Activated CD8-positive, alpha-beta T cell treated with anti-CD3 and anti-CD28 coated beads for 36 hours (primary cell): ENCODE data around the gene MYH11. TPM values are rescaled to one million over a fixed set of nuclear protein-coding genes. Genes with fewer than 3 reads are reported as not detected.

Experiments used
- ATAC-seq: fragments of 200-7000 bp; cut with Tn5 transposase; one replicate; pipeline ENCODE4 v1.10.0; 2021; ENCODE audit warnings: mild to moderate bottlenecking, moderate library complexity
- CTCF ChIA-PET: fragments of 350-600 bp; sonication (Branson Sonifier 250); formaldehyde crosslinking; loops from one replicate; lab custom pipeline; 2021; ENCODE audit warnings: antibody characterized with exemption; lab: Charles Lee
- POLR2A ChIA-PET: fragments of 350-600 bp; sonication (Branson Sonifier 250); formaldehyde crosslinking; loops from one replicate; lab custom pipeline; 2021; ENCODE audit warnings: antibody characterized with exemption; lab: Charles Lee
- DNase-seq: peaks from one replicate; pipeline ENCODE4 v3.0.0-alpha.2; 2020
- H3K27ac Mint-ChIP-seq: one replicate; pipeline ENCODE4 v1.8.0; 2021; ENCODE audit warnings: mild to moderate bottlenecking, mixed read lengths
- H3K27me3 Mint-ChIP-seq: one replicate; pipeline ENCODE4 v1.8.0; 2021; ENCODE audit warnings: mixed read lengths
- H3K36me3 Mint-ChIP-seq: one replicate; pipeline ENCODE4 v1.8.0; 2021; ENCODE audit warnings: low read depth, mixed read lengths
- H3K4me1 Mint-ChIP-seq: one replicate; pipeline ENCODE4 v1.8.0; 2021; ENCODE audit warnings: low read depth, mixed read lengths
- H3K4me3 Mint-ChIP-seq: one replicate; pipeline ENCODE4 v1.8.0; 2021; ENCODE audit warnings: mild to moderate bottlenecking, moderate library complexity, mixed read lengths
- H3K9me3 Mint-ChIP-seq: one replicate; pipeline ENCODE4 v1.8.0; 2021; ENCODE audit warnings: mixed read lengths
- intact Hi-C: fragments of 100-400 bp; cut with micrococcal nuclease; formaldehyde crosslinking; loops from one replicate; pipeline ENCODE4 v1.10.0; 2022
- total RNA-seq, 2 experiments: library from RNA; stranded (reverse); gene quantifications; one replicate each; pipeline ENCODE4 v1.2.3, GENCODE V29; 2021
- TF ChIP-seq, protein P1 (sequence below): fragments of 200-600 bp; IDR thresholded peaks from one replicate; pipeline ENCODE4 v1.8.0; 2022; ENCODE audit warnings: antibody characterized with exemption, mild to moderate bottlenecking

MYH11 gene
- total RNA-seq, 2 experiments from 2014 or later, result not detected

DNA sequence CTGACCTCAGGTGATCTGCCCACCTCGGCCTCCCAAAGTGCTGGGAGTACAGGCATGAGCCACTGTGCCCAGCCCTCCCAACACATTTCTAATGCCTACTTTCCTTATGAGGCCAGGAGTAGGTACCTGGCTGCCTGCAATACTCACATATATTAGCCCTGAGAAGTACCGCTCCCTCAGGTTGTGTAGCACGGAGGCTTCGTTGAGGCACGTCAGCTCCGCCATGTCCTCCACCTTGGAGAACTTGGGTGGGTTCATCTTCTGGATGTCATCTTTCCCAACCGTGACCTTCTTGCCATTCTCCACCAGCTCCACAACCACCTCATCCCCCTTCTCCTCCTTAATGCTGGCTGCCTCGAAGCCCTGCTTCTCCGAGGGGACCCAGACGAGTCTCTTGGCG is 19.1 kb downstream of the MYH11 start:
- CTCF ChIA-PET, result no interaction called here
- intact Hi-C loops, result no loop called here
- H3K27me3 Mint-ChIP-seq, result no peaks in the 10 kb centered on the region
- H3K4me3 Mint-ChIP-seq, result no peak overlapping the region
- POLR2A ChIA-PET, result no interaction called here
- TF ChIP-seq, protein P1, sequence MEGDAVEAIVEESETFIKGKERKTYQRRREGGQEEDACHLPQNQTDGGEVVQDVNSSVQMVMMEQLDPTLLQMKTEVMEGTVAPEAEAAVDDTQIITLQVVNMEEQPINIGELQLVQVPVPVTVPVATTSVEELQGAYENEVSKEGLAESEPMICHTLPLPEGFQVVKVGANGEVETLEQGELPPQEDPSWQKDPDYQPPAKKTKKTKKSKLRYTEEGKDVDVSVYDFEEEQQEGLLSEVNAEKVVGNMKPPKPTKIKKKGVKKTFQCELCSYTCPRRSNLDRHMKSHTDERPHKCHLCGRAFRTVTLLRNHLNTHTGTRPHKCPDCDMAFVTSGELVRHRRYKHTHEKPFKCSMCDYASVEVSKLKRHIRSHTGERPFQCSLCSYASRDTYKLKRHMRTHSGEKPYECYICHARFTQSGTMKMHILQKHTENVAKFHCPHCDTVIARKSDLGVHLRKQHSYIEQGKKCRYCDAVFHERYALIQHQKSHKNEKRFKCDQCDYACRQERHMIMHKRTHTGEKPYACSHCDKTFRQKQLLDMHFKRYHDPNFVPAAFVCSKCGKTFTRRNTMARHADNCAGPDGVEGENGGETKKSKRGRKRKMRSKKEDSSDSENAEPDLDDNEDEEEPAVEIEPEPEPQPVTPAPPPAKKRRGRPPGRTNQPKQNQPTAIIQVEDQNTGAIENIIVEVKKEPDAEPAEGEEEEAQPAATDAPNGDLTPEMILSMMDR, result no peak
- no peak for ATAC-seq
- H3K4me1 Mint-ChIP-seq, result peaks cover 9% of the 10 kb centered on the region
- H3K27ac Mint-ChIP-seq, result no peak overlapping the region
- no peaks in the 10 kb centered on the region for H3K36me3 Mint-ChIP-seq
- no peak for DNase-seq
- no peaks in the 10 kb centered on the region for H3K9me3 Mint-ChIP-seq

DNA sequence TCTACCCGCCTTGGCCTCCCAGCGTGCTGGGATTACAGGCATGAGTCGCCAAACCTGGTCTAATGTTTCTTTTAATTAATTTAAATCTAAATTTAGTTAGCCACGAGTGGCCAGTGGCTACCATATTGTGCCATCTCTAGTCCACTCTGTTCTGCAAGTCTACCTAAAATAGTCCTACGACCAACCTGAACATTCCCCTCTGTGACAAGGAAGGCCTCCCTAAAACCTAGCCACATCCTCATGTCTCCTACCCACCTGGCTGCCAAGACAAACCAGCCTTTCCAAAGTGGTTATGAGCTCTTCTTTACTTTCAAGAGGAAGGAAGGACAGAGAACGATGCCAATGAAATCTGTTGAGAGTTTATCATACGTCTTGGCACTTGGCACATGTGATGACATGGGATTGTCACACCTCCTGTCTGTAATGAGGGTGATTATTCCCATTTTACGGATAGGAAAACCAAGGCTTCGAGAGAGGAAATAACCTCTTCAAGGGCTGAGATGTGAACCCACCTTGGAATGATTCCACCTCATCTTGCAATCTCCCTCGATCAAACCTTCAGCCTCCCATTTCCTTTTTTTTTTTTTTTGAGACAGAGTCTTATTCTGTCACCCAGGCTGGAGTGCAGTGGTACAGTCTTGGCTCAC is 19.7 kb downstream of the MYH11 start:
- no peaks in the 10 kb centered on the region for H3K36me3 Mint-ChIP-seq
- peaks cover 9% of the 10 kb centered on the region for H3K4me1 Mint-ChIP-seq
- ATAC-seq (no peak), DNase-seq (no peak)
- no peaks in the 10 kb centered on the region for H3K9me3 Mint-ChIP-seq
- POLR2A ChIA-PET, result interaction anchor here (1.1 kb wide), 1 partner anchor 16 kb away, joined by 3 read pairs; no protein-coding TSS in a partner anchor
- TF ChIP-seq, protein P1, result no peak
- H3K27me3 Mint-ChIP-seq, result no peaks in the 10 kb centered on the region
- no peak overlapping the region for H3K4me3 Mint-ChIP-seq
- no peak overlapping the region for H3K27ac Mint-ChIP-seq
- intact Hi-C loops, result no loop called here
- CTCF ChIA-PET, result interaction anchor here (1.6 kb wide), 1 partner anchor 14 kb away, joined by 4 read pairs; no protein-coding TSS in a partner anchor

- intact Hi-C loops, result no loop called here
- peaks cover 9% of the 10 kb centered on the region for H3K4me1 Mint-ChIP-seq
- no peak for DNase-seq
- no peaks in the 10 kb centered on the region for H3K36me3 Mint-ChIP-seq
- ATAC-seq, result no peak
- no peak overlapping the region for H3K4me3 Mint-ChIP-seq
- no peaks in the 10 kb centered on the region for H3K27me3 Mint-ChIP-seq
- CTCF ChIA-PET, result interaction anchor here (0.9 to 1.6 kb wide), 3 partner anchors 13 to 292 kb away, joined by 3 to 4 read pairs (median 3); no protein-coding TSS in a partner anchor
- H3K27ac Mint-ChIP-seq, result no peak overlapping the region
- TF ChIP-seq, protein P1, result no peak
- H3K9me3 Mint-ChIP-seq, result no peaks in the 10 kb centered on the region
- POLR2A ChIA-PET, result no interaction called here
These were observed 20.8 kb downstream of the MYH11 start for GRCh38 chr16:15836074-15836473.

DNA sequence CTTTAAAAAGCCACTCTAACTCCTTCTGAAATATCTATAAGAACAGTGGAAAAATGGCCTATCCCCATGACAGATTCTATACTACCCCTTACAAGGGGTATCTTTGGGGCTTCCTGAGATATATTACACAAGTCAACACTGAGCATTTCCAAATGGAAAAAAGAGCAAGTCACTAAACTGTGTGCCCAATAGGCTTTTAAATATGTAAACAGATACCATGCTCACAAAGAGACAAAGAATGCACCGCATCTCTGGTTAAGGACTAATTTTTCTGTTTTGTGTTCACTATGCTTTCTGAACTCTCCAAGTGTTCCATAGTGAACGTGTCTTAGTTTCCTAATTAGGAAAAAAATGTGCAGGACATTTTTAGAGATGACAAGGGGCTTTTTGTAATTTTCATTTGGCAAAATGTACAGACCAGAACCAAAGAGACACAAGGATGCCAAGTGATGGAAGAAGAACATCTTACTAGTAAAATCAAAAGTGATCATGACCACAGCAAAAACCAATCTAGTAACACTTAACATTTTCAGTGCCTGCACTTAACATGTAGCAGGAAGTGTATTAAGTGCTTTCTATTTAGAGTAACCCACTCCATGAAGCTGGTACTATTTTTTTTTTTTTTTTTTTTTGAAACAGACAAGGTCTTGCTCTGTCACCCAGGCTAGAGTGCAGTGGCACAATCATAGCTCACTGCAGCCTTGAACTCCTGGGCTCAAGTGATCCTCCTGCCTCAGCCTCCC is 21.5 kb downstream of the MYH11 start:
- no peaks in the 10 kb centered on the region for H3K9me3 Mint-ChIP-seq
- peak; percentile 68 for ATAC-seq
- H3K27ac Mint-ChIP-seq, result no peak overlapping the region
- no peaks in the 10 kb centered on the region for H3K27me3 Mint-ChIP-seq
- intact Hi-C loops, result no loop called here
- ChIA-PET POLR2A (no interaction called here), CTCF (interaction anchor here (0.9 to 1.6 kb wide), 2 partner anchors 12 to 292 kb away, joined by 3 to 4 read pairs; no protein-coding TSS in a partner anchor)
- TF ChIP-seq, protein P1, result no peak
- DNase-seq, result no peak
- peaks cover 9% of the 10 kb centered on the region for H3K4me1 Mint-ChIP-seq
- H3K4me3 Mint-ChIP-seq, result no peak overlapping the region
- H3K36me3 Mint-ChIP-seq, result no peaks in the 10 kb centered on the region

DNA sequence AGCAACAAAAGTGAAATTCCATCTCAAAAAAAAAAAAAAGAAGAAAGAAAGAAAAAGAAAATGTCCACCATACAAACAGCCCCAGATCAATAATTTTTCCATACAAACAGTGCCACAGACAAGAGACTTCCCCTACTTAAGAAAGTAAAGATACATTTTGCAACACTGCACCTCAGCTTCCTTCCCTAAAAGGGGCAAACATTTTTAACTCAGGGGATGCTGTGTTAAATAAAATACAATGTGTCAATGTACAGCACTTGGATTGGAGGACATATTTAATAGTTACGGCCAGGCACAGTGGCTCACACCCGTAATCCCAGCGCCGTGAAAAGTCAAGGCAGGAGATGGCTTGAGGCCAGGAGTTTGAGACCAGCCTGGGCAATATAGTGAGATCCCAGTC is 22.3 kb downstream of the MYH11 start:
- TF ChIP-seq, protein P1, result no peak
- Mint-ChIP-seq H3K4me3 (no peak overlapping the region), H3K27me3 (no peaks in the 10 kb centered on the region), H3K9me3 (no peaks in the 10 kb centered on the region), H3K4me1 (peaks cover 9% of the 10 kb centered on the region), H3K27ac (no peak overlapping the region), H3K36me3 (no peaks in the 10 kb centered on the region)
- intact Hi-C loops, result no loop called here
- CTCF ChIA-PET, result interaction anchor here (1.2 kb wide), 1 partner anchor 54 kb away, joined by 3 read pairs; the partner anchor contains the start of gene CEP20
- DNase-seq (no peak), ATAC-seq (no peak)
- POLR2A ChIA-PET, result no interaction called here
